B cell (primary cell): ENCODE data around the gene OR6K6. TPM values are rescaled to one million over a fixed set of nuclear protein-coding genes. Genes with fewer than 3 reads are reported as not detected.

Experiments used
- ATAC-seq: fragments of 200-7000 bp; cut with Tn5 transposase; one replicate; pipeline ENCODE4 v1.10.0; 2021; ENCODE audit warnings: low read depth, mild to moderate bottlenecking, moderate number of reproducible peaks, moderate library complexity
- CTCF ChIA-PET: fragments of 350-600 bp; sonication (Branson Sonifier 250); formaldehyde crosslinking; loops from one replicate; lab custom pipeline; 2021; ENCODE audit warnings: antibody characterized with exemption, inconsistent platforms; lab: Charles Lee
- POLR2A ChIA-PET: fragments of 350-600 bp; sonication (Branson Sonifier 250); formaldehyde crosslinking; loops from one replicate; lab custom pipeline; 2021; ENCODE audit warnings: antibody characterized with exemption; lab: Charles Lee
- DNase-seq: peaks from one replicate; pipeline ENCODE4 v3.0.0; 2013
- H2AFZ ChIP-seq: 2 replicates; pipeline ENCODE4 v1.6.1; 2012; ENCODE audit warnings: mild to moderate bottlenecking, low read depth, low read length; ENCODE audit not compliant: insufficient read depth, poor library complexity, severe bottlenecking
- H3K27ac ChIP-seq, 2 donors: 1 replicate in 1 of 2; 2 replicates in 1 of 2; pipeline ENCODE4 v1.5.1; 2012 to 2013; ENCODE audit warnings: low read length in 2 of 2, mild to moderate bottlenecking in 2 of 2, moderate library complexity in 1 of 2
- H3K27me3 ChIP-seq, 4 experiments: fragments of 200-600 bp in 1 of 4; sonication (generic) in 1 of 4; replicated peaks in 1 of 4; 1 replicate in 2 of 4; 2 replicates in 2 of 4; pipeline versions ENCODE4 v1.6.1 to v1.7.0; 2013 to 2016; ENCODE audit warnings: low read length in 3 of 4, mild to moderate bottlenecking in 2 of 4, mixed read lengths in 1 of 4, moderate library complexity in 1 of 4; ENCODE audit not compliant: insufficient read depth in 4 of 4, control insufficient read depth in 3 of 4; ENCODE audit errors: control extremely low read depth in 1 of 4
- H3K36me3 ChIP-seq, 2 experiments: replicated peaks in 1 of 2; 1 replicate in 1 of 2; 2 replicates in 1 of 2; pipeline versions ENCODE4 v1.6.1 to v1.7.1; 2013; ENCODE audit warnings: low read length in 1 of 2; ENCODE audit not compliant: insufficient read depth in 2 of 2, control insufficient read depth in 1 of 2; ENCODE audit errors: control extremely low read depth in 1 of 2, extremely low read depth in 1 of 2
- H3K4me1 ChIP-seq, 2 donors: fragments of 200-600 bp in 1 of 2; sonication (generic) in 1 of 2; 1 replicate in 1 of 2; 2 replicates in 1 of 2; pipeline versions ENCODE4 v1.5.1 to v1.6.1; 2013 to 2017; ENCODE audit warnings: low read length in 2 of 2; ENCODE audit not compliant: control insufficient read depth in 2 of 2, insufficient read depth in 2 of 2
- H3K4me2 ChIP-seq: replicated peaks from 2 replicates; pipeline ENCODE3; 2012; ENCODE audit warnings: mild to moderate bottlenecking, low read depth, low read length; ENCODE audit not compliant: poor library complexity, severe bottlenecking
- H3K4me3 ChIP-seq, 5 experiments: fragments of 200-600 bp in 1 of 5; sonication (generic) in 1 of 5; 1 replicate in 3 of 5; 2 replicates in 2 of 5; pipeline versions ENCODE4 v1.5.1 to v1.7.0; 2011 to 2016; ENCODE audit warnings: low read length in 4 of 5, mild to moderate bottlenecking in 4 of 5, low read depth in 2 of 5, control low read depth in 1 of 5, moderate library complexity in 1 of 5; ENCODE audit not compliant: insufficient read depth in 1 of 5; ENCODE audit errors: control extremely low read depth in 1 of 5, extremely low read depth in 1 of 5
- H3K79me2 ChIP-seq: fragments of 200-600 bp; sonication (generic); one replicate; pipeline ENCODE4 v1.6.0; 2016; ENCODE audit warnings: low read length; ENCODE audit not compliant: control insufficient read depth, insufficient read depth
- H3K9ac ChIP-seq: fragments of 200-600 bp; sonication (generic); 2 replicates; pipeline ENCODE4 v1.6.1; 2017; ENCODE audit warnings: mild to moderate bottlenecking, low read length, moderate library complexity
- H3K9me3 ChIP-seq, 3 donors: one replicate each; pipeline versions ENCODE4 v1.6.1 to v1.7.1; 2013; ENCODE audit warnings: low read length in 2 of 3; ENCODE audit not compliant: control insufficient read depth in 2 of 3, insufficient read depth in 1 of 3; ENCODE audit errors: control extremely low read depth in 1 of 3
- H4K20me1 ChIP-seq: 2 replicates; pipeline ENCODE4 v1.6.0; 2012; ENCODE audit warnings: mild to moderate bottlenecking, low read length; ENCODE audit not compliant: insufficient read depth, control insufficient read depth, poor library complexity, severe bottlenecking
- H3K27ac Mint-ChIP-seq: one replicate; pipeline ENCODE4 v1.8.0; 2021; ENCODE audit warnings: mixed read lengths
- H3K27me3 Mint-ChIP-seq: one replicate; pipeline ENCODE4 v1.8.0; 2021; ENCODE audit warnings: mixed read lengths
- H3K4me1 Mint-ChIP-seq: one replicate; pipeline ENCODE4 v1.8.0; 2021; ENCODE audit warnings: mixed read lengths
- H3K4me3 Mint-ChIP-seq: one replicate; pipeline ENCODE4 v1.8.0; 2021; ENCODE audit warnings: mixed read lengths
- H3K9me3 Mint-ChIP-seq: one replicate; pipeline ENCODE4 v1.8.0; 2022; ENCODE audit warnings: mixed read lengths; ENCODE audit not compliant: insufficient read depth
- CTCF ChIP-seq: fragments of 200-600 bp; IDR thresholded peaks from one replicate; pipeline ENCODE4 v1.8.0; 2022; ENCODE audit warnings: antibody characterized with exemption, mild to moderate bottlenecking
- EZH2 ChIP-seq: IDR thresholded peaks from 2 replicates; pipeline ENCODE4 v1.6.1; 2012; ENCODE audit warnings: borderline replicate concordance, low read depth, mild to moderate bottlenecking, moderate library complexity, low read length; ENCODE audit not compliant: insufficient read depth, poor library complexity, severe bottlenecking
- WGBS: methylation state at CpG from one replicate; pipeline ENCODE4 v1.1.5; 2013; ENCODE audit warnings: missing lambda C conversion rate; ENCODE audit not compliant: insufficient coverage; 5-methylcytosine and 5-hydroxymethylcytosine counted together
- intact Hi-C: fragments of 100-400 bp; cut with micrococcal nuclease; formaldehyde crosslinking; loops from one replicate; pipeline ENCODE4 v1.10.0; 2022
- polyA plus RNA-seq: library from polyadenylated mRNA; depleted of rRNA; stranded (reverse); fragments of >200 nt; gene quantifications from 2 replicates; pipeline ENCODE4 v1.2.3, GENCODE V29; 2012
- total RNA-seq, 2 donors: library from RNA; stranded (reverse); fragments of 120-200 nt in 1 of 2; gene quantifications; 1 replicate in 1 of 2; 2 replicates in 1 of 2; pipeline versions ENCODE4 v1.2.3 to v1.2.4, GENCODE V29; 2013 to 2022

OR6K6 gene
- total and polyA plus RNA-seq, 2 donors (not counting 1 experiment from before 2014, with no cell fraction given), result not detected

- Mint-ChIP-seq H3K27me3 (peaks cover 16% of the 10 kb centered on the region), H3K27ac (no peak overlapping the region), H3K4me3 (no peak overlapping the region), H3K9me3 (no peaks in the 10 kb centered on the region), H3K4me1 (no peaks in the 10 kb centered on the region)
- Histone ChIP-seq H3K4me1 (no peaks in the 10 kb centered on the region), H3K4me2 (no peak overlapping the region), H3K36me3 (no peaks in the 10 kb centered on the region), H3K27ac (no peak overlapping the region), H3K79me2 (no peaks in the 10 kb centered on the region), H3K9me3 (no peaks in the 10 kb centered on the region), H3K9ac (no peak overlapping the region), H4K20me1 (no peaks in the 10 kb centered on the region), H3K4me3 (no peak overlapping the region), H2AFZ (no peak overlapping the region), H3K27me3 (peaks cover 0 to 9% (median 0%) of the 10 kb centered on the region in 4 experiments)
- ChIA-PET POLR2A (no interaction called here), CTCF (no interaction called here)
- TF ChIP-seq EZH2, result no peak
- no peak for TF ChIP-seq CTCF
- intact Hi-C loops, result no loop called here
- 100% methylated on average over 1 of the region's 4 CpGs for WGBS
- DNase-seq (no peak), ATAC-seq (no peak)
Observed at GRCh38 chr1:158730453-158730852, 24.1 kb upstream of the OR6K6 start.

GRCh38 chr1:158731707-158732106 is 22.8 kb upstream of the OR6K6 start:
- Histone ChIP-seq H3K4me2 (no peak overlapping the region), H3K27me3 (peaks cover 0 to 4% (median 0%) of the 10 kb centered on the region in 4 experiments)

More at GRCh38 chr1:158731707-158732106, 22.8 kb upstream of the OR6K6 start:
- H2AFZ ChIP-seq, result no peak overlapping the region
- TF ChIP-seq EZH2 (no peak), CTCF (no peak)
- H3K27ac ChIP-seq, result no peak overlapping the region
- 95% methylated on average over 4 of the region's 4 CpGs for WGBS
- Mint-ChIP-seq H3K27me3 (peaks cover 11% of the 10 kb centered on the region), H3K27ac (no peak overlapping the region), H3K4me1 (no peaks in the 10 kb centered on the region), H3K4me3 (no peak overlapping the region), H3K9me3 (no peaks in the 10 kb centered on the region)
- ChIA-PET CTCF (no interaction called here), POLR2A (no interaction called here)
- H3K9me3 ChIP-seq, result no peaks in the 10 kb centered on the region
- no peaks in the 10 kb centered on the region for H4K20me1 ChIP-seq
- DNase-seq (no peak), ATAC-seq (no peak)
- H3K4me3 ChIP-seq, result no peak overlapping the region
- no peaks in the 10 kb centered on the region for H3K4me1 ChIP-seq
- no peaks in the 10 kb centered on the region for H3K79me2 ChIP-seq
- H3K36me3 ChIP-seq, result no peaks in the 10 kb centered on the region
- intact Hi-C loops, result no loop called here
- no peak overlapping the region for H3K9ac ChIP-seq
